ENCODE measurements around the gene SYPL2.

SYPL2 gene

GRCh38 chr1:109527098-109527811 lies 60.9 kb downstream of the SYPL2 start:
- Histone ChIP-seq H3K79me2 (ENCODE audit: insufficient read depth, low read length) (no peaks in the 10 kb centered on the region), H4K20me1 (ENCODE audit: insufficient read depth, low read length, poor library complexity, severe bottlenecking) (no peaks in the 10 kb centered on the region), H3K9me2 (replicated peaks; ENCODE audit: low read depth, low read length) (no peaks in the 10 kb centered on the region), H3K27me3 (ENCODE audit: insufficient read depth, low read length, poor library complexity, severe bottlenecking) (no peaks in the 10 kb centered on the region), H3K36me3 (ENCODE audit: insufficient read depth, low read length) (no peaks in the 10 kb centered on the region), H3K4me1 (ENCODE audit: insufficient read depth, low read length, poor library complexity, severe bottlenecking) (peaks cover 5% of the 10 kb centered on the region), H2AFZ (ENCODE audit: low read length) (no peak overlapping the region), H3F3A (ENCODE audit: low read depth) (no peaks in the 10 kb centered on the region), H3K4me3 (ENCODE audit: low read length, poor library complexity, severe bottlenecking) (no peak overlapping the region), H3K4me2 (ENCODE audit: low read depth, low read length, poor library complexity, severe bottlenecking) (no peak overlapping the region), H3K9me3 (ENCODE audit: insufficient read depth, low read depth, low read length) (no peaks in the 10 kb centered on the region), H3K9ac (ENCODE audit: low read depth, low read length, poor library complexity, severe bottlenecking) (no peak overlapping the region)
- no peak for TF ChIP-seq EZH2phosphoT487 (IDR thresholded peaks at IDR 0.05; ENCODE audit: borderline replicate concordance)
- no peak for TF ChIP-seq CTCF (conservative IDR thresholded peaks at IDR 0.05; ENCODE audit: low read length)

- Histone ChIP-seq H3K9ac (ENCODE audit: low read depth, low read length, poor library complexity, severe bottlenecking) (no peak overlapping the region), H3F3A (ENCODE audit: low read depth) (no peaks in the 10 kb centered on the region), H3K9me3 (ENCODE audit: insufficient read depth, low read depth, low read length) (no peaks in the 10 kb centered on the region), H3K36me3 (ENCODE audit: insufficient read depth, low read length) (no peaks in the 10 kb centered on the region), H3K9me2 (replicated peaks; ENCODE audit: low read depth, low read length) (no peaks in the 10 kb centered on the region), H3K27me3 (ENCODE audit: insufficient read depth, low read length, poor library complexity, severe bottlenecking) (no peaks in the 10 kb centered on the region), H2AFZ (ENCODE audit: low read length) (no peak overlapping the region), H3K79me2 (ENCODE audit: insufficient read depth, low read length) (no peaks in the 10 kb centered on the region), H3K4me1 (ENCODE audit: insufficient read depth, low read length, poor library complexity, severe bottlenecking) (peaks cover 9% of the 10 kb centered on the region), H3K4me3 (ENCODE audit: low read length, poor library complexity, severe bottlenecking) (no peak overlapping the region), H3K4me2 (ENCODE audit: low read depth, low read length, poor library complexity, severe bottlenecking) (no peak overlapping the region), H4K20me1 (ENCODE audit: insufficient read depth, low read length, poor library complexity, severe bottlenecking) (no peaks in the 10 kb centered on the region)
- TF ChIP-seq EZH2phosphoT487 (IDR thresholded peaks at IDR 0.05; ENCODE audit: borderline replicate concordance) (no peak), CTCF (conservative IDR thresholded peaks at IDR 0.05; ENCODE audit: low read length) (no peak)
Observed at GRCh38 chr1:109527846-109528695, 61.7 kb downstream of the SYPL2 start.

GRCh38 chr1:109528712-109529111 lies 62.4 kb downstream of the SYPL2 start:
- Histone ChIP-seq H3K36me3 (ENCODE audit: insufficient read depth, low read length) (no peaks in the 10 kb centered on the region), H3K9me3 (ENCODE audit: insufficient read depth, low read depth, low read length) (no peaks in the 10 kb centered on the region), H3K4me3 (ENCODE audit: low read length, poor library complexity, severe bottlenecking) (no peak overlapping the region), H4K20me1 (ENCODE audit: insufficient read depth, low read length, poor library complexity, severe bottlenecking) (no peaks in the 10 kb centered on the region), H2AFZ (ENCODE audit: low read length) (no peak overlapping the region), H3K4me1 (ENCODE audit: insufficient read depth, low read length, poor library complexity, severe bottlenecking) (peaks cover 9% of the 10 kb centered on the region), H3K79me2 (ENCODE audit: insufficient read depth, low read length) (no peaks in the 10 kb centered on the region), H3K27me3 (ENCODE audit: insufficient read depth, low read length, poor library complexity, severe bottlenecking) (no peaks in the 10 kb centered on the region), H3K9me2 (replicated peaks; ENCODE audit: low read depth, low read length) (no peaks in the 10 kb centered on the region), H3K4me2 (ENCODE audit: low read depth, low read length, poor library complexity, severe bottlenecking) (no peak overlapping the region), H3K9ac (ENCODE audit: low read depth, low read length, poor library complexity, severe bottlenecking) (no peak overlapping the region), H3F3A (ENCODE audit: low read depth) (no peaks in the 10 kb centered on the region)
- no peak for TF ChIP-seq CTCF (conservative IDR thresholded peaks at IDR 0.05; ENCODE audit: low read length)
- TF ChIP-seq EZH2phosphoT487 (IDR thresholded peaks at IDR 0.05; ENCODE audit: borderline replicate concordance) = no peak

All from Loucy (cell line).